Liver (tissue), 3 donors: ENCODE data around the gene TBL2.

Source experiments
- JUND ChIP-seq, 2 donors: IDR thresholded peaks; 2 replicates each; pipeline ENCODE4 v1.6.1; 2016; ENCODE audit warnings: antibody characterized with exemption in 2 of 2
- TF ChIP-seq, protein P1 (sequence below): fragments of 150-350 bp; IDR thresholded peaks from 2 replicates; pipeline ENCODE4 v1.5.1; 2017; ENCODE audit warnings: improper control_type of control experiment, low read depth, low read length; ENCODE audit not compliant: missing input control
- donor health status: healthy.
- donor health status: healthy.

DNA sequence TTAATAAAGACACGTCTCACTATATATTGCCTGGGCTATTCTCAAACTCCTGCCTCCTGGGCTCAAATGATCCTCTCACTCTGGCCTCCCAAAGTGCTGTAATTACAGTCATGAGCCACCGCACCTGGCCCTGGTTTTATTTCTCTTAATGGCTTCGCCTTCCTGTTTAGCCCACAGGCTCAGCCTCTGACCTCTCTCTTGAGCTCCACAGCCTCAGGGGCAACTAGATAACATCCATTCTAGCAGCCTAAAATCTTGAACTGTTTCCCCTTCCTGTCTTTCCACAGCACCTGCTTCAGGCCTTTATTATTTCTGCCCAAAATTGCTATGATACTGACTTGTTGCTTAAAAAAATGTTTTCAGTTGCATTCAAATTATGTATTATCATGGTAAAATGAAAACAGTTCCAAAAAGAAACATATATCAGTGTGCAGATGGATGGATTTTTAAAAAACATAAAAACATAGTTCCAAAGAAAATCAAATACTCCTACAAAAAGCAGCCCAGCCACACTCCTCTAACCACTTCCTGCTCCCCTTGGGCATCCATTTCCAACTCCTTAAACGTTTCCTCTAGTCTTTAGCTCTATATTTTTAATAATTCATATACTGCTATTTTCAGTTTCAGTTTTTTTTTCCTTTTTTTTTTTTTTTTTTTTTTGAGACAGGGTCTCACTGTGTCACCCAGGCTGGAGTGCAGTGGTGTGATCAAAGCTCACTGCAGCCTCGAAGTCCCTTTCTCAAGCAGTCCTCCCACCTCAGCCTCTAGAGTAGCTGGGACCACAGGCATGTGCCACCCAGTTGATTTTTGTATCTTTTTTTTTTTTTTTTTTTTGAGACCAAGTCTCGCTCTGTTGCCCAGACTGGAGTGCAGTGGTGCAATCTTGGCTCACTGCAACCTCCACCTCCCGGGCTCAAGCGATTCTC lies 51.2 kb downstream of the TBL2 start:
- TF ChIP-seq, protein P1, sequence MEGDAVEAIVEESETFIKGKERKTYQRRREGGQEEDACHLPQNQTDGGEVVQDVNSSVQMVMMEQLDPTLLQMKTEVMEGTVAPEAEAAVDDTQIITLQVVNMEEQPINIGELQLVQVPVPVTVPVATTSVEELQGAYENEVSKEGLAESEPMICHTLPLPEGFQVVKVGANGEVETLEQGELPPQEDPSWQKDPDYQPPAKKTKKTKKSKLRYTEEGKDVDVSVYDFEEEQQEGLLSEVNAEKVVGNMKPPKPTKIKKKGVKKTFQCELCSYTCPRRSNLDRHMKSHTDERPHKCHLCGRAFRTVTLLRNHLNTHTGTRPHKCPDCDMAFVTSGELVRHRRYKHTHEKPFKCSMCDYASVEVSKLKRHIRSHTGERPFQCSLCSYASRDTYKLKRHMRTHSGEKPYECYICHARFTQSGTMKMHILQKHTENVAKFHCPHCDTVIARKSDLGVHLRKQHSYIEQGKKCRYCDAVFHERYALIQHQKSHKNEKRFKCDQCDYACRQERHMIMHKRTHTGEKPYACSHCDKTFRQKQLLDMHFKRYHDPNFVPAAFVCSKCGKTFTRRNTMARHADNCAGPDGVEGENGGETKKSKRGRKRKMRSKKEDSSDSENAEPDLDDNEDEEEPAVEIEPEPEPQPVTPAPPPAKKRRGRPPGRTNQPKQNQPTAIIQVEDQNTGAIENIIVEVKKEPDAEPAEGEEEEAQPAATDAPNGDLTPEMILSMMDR = no peak
- no peak for TF ChIP-seq JUND (IDR thresholded peaks at IDR 0.05)
